ENCODE data around the gene DGKD.

The DGKD gene

GRCh38 chr2:233323851-233324250 lies 30.4 kb upstream of the DGKD start:
- H3F3A ChIP-seq (ENCODE audit: low read depth) = no peaks in the 10 kb centered on the region
- no peaks in the 10 kb centered on the region for H3K4me1 ChIP-seq (ENCODE audit: insufficient read depth, low read length, poor library complexity, severe bottlenecking)
- H2AFZ ChIP-seq (ENCODE audit: low read length) = no peak overlapping the region
- H4K20me1 ChIP-seq (ENCODE audit: insufficient read depth, low read length, poor library complexity, severe bottlenecking) = no peaks in the 10 kb centered on the region
- H3K9me2 ChIP-seq (replicated peaks; ENCODE audit: low read depth, low read length) = no peaks in the 10 kb centered on the region
- no peaks in the 10 kb centered on the region for H3K36me3 ChIP-seq (ENCODE audit: insufficient read depth, low read length)
- H3K9ac ChIP-seq (ENCODE audit: low read depth, low read length, poor library complexity, severe bottlenecking) = no peak overlapping the region
- H3K27me3 ChIP-seq (ENCODE audit: insufficient read depth, low read length, poor library complexity, severe bottlenecking) = no peaks in the 10 kb centered on the region
- H3K4me3 ChIP-seq (ENCODE audit: low read length, poor library complexity, severe bottlenecking) = no peak overlapping the region
- no peak for TF ChIP-seq CTCF (conservative IDR thresholded peaks at IDR 0.05; ENCODE audit: low read length)
- TF ChIP-seq EZH2phosphoT487 (IDR thresholded peaks at IDR 0.05; ENCODE audit: borderline replicate concordance) = no peak
- no peak overlapping the region for H3K4me2 ChIP-seq (ENCODE audit: low read depth, low read length, poor library complexity, severe bottlenecking)
- no peaks in the 10 kb centered on the region for H3K9me3 ChIP-seq (ENCODE audit: insufficient read depth, low read depth, low read length)
- no peaks in the 10 kb centered on the region for H3K79me2 ChIP-seq (ENCODE audit: insufficient read depth, low read length)

GRCh38 chr2:233325256-233325655 lies 29.0 kb upstream of the DGKD start:
- no peaks in the 10 kb centered on the region for H4K20me1 ChIP-seq (ENCODE audit: insufficient read depth, low read length, poor library complexity, severe bottlenecking)

GRCh38 chr2:233325814-233326213 lies 28.5 kb upstream of the DGKD start:
- Histone ChIP-seq H3K27me3 (ENCODE audit: insufficient read depth, low read length, poor library complexity, severe bottlenecking) (no peaks in the 10 kb centered on the region), H3K79me2 (ENCODE audit: insufficient read depth, low read length) (no peaks in the 10 kb centered on the region), H4K20me1 (ENCODE audit: insufficient read depth, low read length, poor library complexity, severe bottlenecking) (no peaks in the 10 kb centered on the region), H3K36me3 (ENCODE audit: insufficient read depth, low read length) (no peaks in the 10 kb centered on the region), H3K4me2 (ENCODE audit: low read depth, low read length, poor library complexity, severe bottlenecking) (no peak overlapping the region), H3K9me3 (ENCODE audit: insufficient read depth, low read depth, low read length) (no peaks in the 10 kb centered on the region), H3K9ac (ENCODE audit: low read depth, low read length, poor library complexity, severe bottlenecking) (no peak overlapping the region), H2AFZ (ENCODE audit: low read length) (no peak overlapping the region), H3K9me2 (replicated peaks; ENCODE audit: low read depth, low read length) (no peaks in the 10 kb centered on the region), H3F3A (ENCODE audit: low read depth) (no peaks in the 10 kb centered on the region), H3K4me3 (ENCODE audit: low read length, poor library complexity, severe bottlenecking) (no peak overlapping the region), H3K4me1 (ENCODE audit: insufficient read depth, low read length, poor library complexity, severe bottlenecking) (peaks cover 5% of the 10 kb centered on the region)
- TF ChIP-seq EZH2phosphoT487 (IDR thresholded peaks at IDR 0.05; ENCODE audit: borderline replicate concordance) (no peak), CTCF (conservative IDR thresholded peaks at IDR 0.05; ENCODE audit: low read length) (no peak)

More at GRCh38 chr2:233325256-233325655, 29.0 kb upstream of the DGKD start:
- no peaks in the 10 kb centered on the region for H3K9me3 ChIP-seq (ENCODE audit: insufficient read depth, low read depth, low read length)
- no peak overlapping the region for H3K4me2 ChIP-seq (ENCODE audit: low read depth, low read length, poor library complexity, severe bottlenecking)
- no peaks in the 10 kb centered on the region for H3K27me3 ChIP-seq (ENCODE audit: insufficient read depth, low read length, poor library complexity, severe bottlenecking)
- no peaks in the 10 kb centered on the region for H3K79me2 ChIP-seq (ENCODE audit: insufficient read depth, low read length)
- no peaks in the 10 kb centered on the region for H3K9me2 ChIP-seq (replicated peaks; ENCODE audit: low read depth, low read length)
- H3K4me3 ChIP-seq (ENCODE audit: low read length, poor library complexity, severe bottlenecking) = no peak overlapping the region
- no peak for TF ChIP-seq EZH2phosphoT487 (IDR thresholded peaks at IDR 0.05; ENCODE audit: borderline replicate concordance)
- TF ChIP-seq CTCF (conservative IDR thresholded peaks at IDR 0.05; ENCODE audit: low read length) = no peak
- H3K9ac ChIP-seq (ENCODE audit: low read depth, low read length, poor library complexity, severe bottlenecking) = no peak overlapping the region
- peaks cover 4% of the 10 kb centered on the region for H3K4me1 ChIP-seq (ENCODE audit: insufficient read depth, low read length, poor library complexity, severe bottlenecking)
- no peaks in the 10 kb centered on the region for H3F3A ChIP-seq (ENCODE audit: low read depth)
- H2AFZ ChIP-seq (ENCODE audit: low read length) = no peak overlapping the region
- H3K36me3 ChIP-seq (ENCODE audit: insufficient read depth, low read length) = no peaks in the 10 kb centered on the region

All from Loucy (cell line).